SU-DHL-6 (cell line): ENCODE measurements around the gene SLC43A3.
"Not testable (repeated sequence)": the region's sequence is repeated elsewhere in the genome, so short reads cannot be mapped to it uniquely, and the experiment has no call there.

ENCODE experiments used
- H2AFZ ChIP-seq: fragments of 200-600 bp; sonication (generic); 2 replicates; pipeline ENCODE4 v1.6.1; 2014; ENCODE audit warnings: low read depth, mild to moderate bottlenecking, moderate library complexity, mixed read lengths, antibody characterized with exemption, low read length; ENCODE audit not compliant: severe bottlenecking
- H3F3A ChIP-seq: fragments of 200-600 bp; shearing (Covaris generic); 2 replicates; pipeline ENCODE4 v1.6.0; 2016; ENCODE audit warnings: antibody characterized with exemption, mild to moderate bottlenecking; ENCODE audit not compliant: insufficient read depth
- H3K27ac ChIP-seq: fragments of 200-600 bp; sonication (generic); 2 replicates; pipeline ENCODE4 v1.5.1; 2016; ENCODE audit warnings: low read depth, mild to moderate bottlenecking, low read length, moderate library complexity, mixed read lengths
- H3K27me3 ChIP-seq: fragments of 200-600 bp; sonication (generic), shearing (Covaris generic); 2 replicates; pipeline ENCODE4 v1.6.0; 2014; ENCODE audit warnings: mild to moderate bottlenecking, low read length
- H3K36me3 ChIP-seq: fragments of 200-600 bp; sonication (generic); 2 replicates; pipeline ENCODE4 v1.6.1; 2014; ENCODE audit warnings: mild to moderate bottlenecking, low read length, mixed read lengths
- H3K4me2 ChIP-seq: fragments of 300-600, 200-600 bp; shearing (Covaris generic), sonication (generic); 2 replicates; pipeline ENCODE4 v1.6.0; 2014; ENCODE audit warnings: low read length, low read depth, mild to moderate bottlenecking; ENCODE audit not compliant: poor library complexity, severe bottlenecking
- H3K4me3 ChIP-seq: fragments of 200-600 bp; sonication (generic); 2 replicates; pipeline ENCODE4 v1.5.1; 2014; ENCODE audit warnings: antibody characterized with exemption, low read length, mild to moderate bottlenecking, mixed read lengths; ENCODE audit not compliant: insufficient read depth, poor library complexity, severe bottlenecking
- H3K79me2 ChIP-seq: fragments of 200-600 bp; sonication (generic); 2 replicates; pipeline ENCODE4 v1.6.1; 2014; ENCODE audit warnings: mild to moderate bottlenecking, low read length, moderate library complexity; ENCODE audit not compliant: insufficient read depth
- H3K9ac ChIP-seq: fragments of 200-600 bp; sonication (generic); 2 replicates; pipeline ENCODE4 v1.7.0; 2014; ENCODE audit warnings: mild to moderate bottlenecking, low read length
- H3K9me2 ChIP-seq: fragments of 200-600 bp; sonication (generic); replicated peaks from 2 replicates; pipeline ENCODE4 v1.6.1; 2014; ENCODE audit warnings: low read length; ENCODE audit not compliant: insufficient read depth
- H3K9me3 ChIP-seq: fragments of 200-600 bp; sonication (generic); 2 replicates; pipeline ENCODE4 v1.6.1; 2014; ENCODE audit warnings: low read length, mixed read lengths; ENCODE audit not compliant: insufficient read depth
- H4K20me1 ChIP-seq: fragments of 200-600 bp; sonication (generic); 2 replicates; pipeline ENCODE4 v1.6.1; 2014; ENCODE audit warnings: low read depth, mild to moderate bottlenecking, antibody characterized with exemption, low read length, moderate library complexity, mixed read lengths
- CTCF ChIP-seq: fragments of 200-600 bp; sonication (generic); IDR thresholded peaks from one replicate; pipeline ENCODE4 v1.5.1; 2017; ENCODE audit warnings: antibody characterized with exemption, mild to moderate bottlenecking, low read length, moderate library complexity; ENCODE audit not compliant: insufficient read depth, poor library complexity, severe bottlenecking
- EZH2phosphoT487 ChIP-seq: fragments of 200-600 bp; sonication (generic), shearing (Covaris generic); conservative IDR thresholded peaks from 2 replicates; pipeline ENCODE4 v1.6.1; 2018; ENCODE audit warnings: mild to moderate bottlenecking, antibody characterized with exemption, low read length, moderate library complexity, mixed read lengths

SLC43A3 gene

DNA sequence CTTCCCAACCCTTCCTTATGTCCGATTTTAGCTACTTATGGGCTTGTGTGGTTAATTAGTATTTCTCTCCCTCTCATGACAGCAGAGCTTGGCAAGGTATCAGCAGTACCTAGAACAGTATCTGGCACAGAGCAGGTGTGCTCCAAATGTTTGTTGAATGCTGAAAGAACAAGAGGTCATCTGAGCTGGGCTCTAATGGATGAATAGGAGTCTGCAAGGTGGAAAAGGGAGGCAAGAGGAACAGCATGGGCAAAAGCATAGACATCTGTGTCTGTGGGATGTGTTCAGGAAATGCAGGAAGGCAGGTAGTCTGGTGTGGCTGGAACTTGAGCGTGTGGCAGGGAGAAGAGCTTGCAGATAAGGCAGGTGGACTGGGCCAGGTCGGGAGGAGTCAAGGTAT, 65.0 kb downstream of the SLC43A3 start:
- no peaks in the 10 kb centered on the region for H3K79me2 ChIP-seq
- H3K9ac ChIP-seq = no peak overlapping the region
- H3K27ac ChIP-seq = no peak overlapping the region
- H3K9me2 ChIP-seq = no peaks in the 10 kb centered on the region
- no peaks in the 10 kb centered on the region for H3F3A ChIP-seq
- no peak overlapping the region for H3K4me2 ChIP-seq
- TF ChIP-seq EZH2phosphoT487 = no peak
- no peaks in the 10 kb centered on the region for H3K27me3 ChIP-seq
- H3K4me3 ChIP-seq = no peak overlapping the region
- H3K36me3 ChIP-seq = no peaks in the 10 kb centered on the region
- H3K9me3 ChIP-seq = no peaks in the 10 kb centered on the region
- no peak overlapping the region for H2AFZ ChIP-seq
- H4K20me1 ChIP-seq = no peaks in the 10 kb centered on the region

DNA sequence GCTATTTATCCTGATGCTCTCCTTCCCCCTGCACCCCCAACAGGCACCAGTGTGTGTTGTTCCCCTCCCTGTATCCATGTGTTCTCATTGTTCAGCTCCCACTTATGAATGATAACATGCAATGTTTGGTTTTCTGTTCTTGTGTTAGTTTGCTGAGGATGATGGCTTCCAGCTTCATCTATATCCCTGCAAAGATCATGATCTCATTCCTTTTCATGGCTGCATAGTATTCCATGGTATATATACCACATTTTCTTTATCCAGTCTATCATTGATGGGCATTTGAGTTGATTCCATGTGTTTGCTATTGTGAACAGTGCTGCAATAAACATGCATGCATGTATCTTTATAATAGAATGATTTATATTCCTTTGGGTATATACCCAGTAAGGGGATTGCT, 65.5 kb downstream of the SLC43A3 start:
- not testable (repeated sequence) for H3K27me3 ChIP-seq, H3K27ac ChIP-seq, H4K20me1 ChIP-seq, H2AFZ ChIP-seq, H3K79me2 ChIP-seq, H3K9ac ChIP-seq, H3K4me3 ChIP-seq, H3K9me2 ChIP-seq, H3K36me3 ChIP-seq, H3F3A ChIP-seq, H3K4me2 ChIP-seq, H3K9me3 ChIP-seq

DNA sequence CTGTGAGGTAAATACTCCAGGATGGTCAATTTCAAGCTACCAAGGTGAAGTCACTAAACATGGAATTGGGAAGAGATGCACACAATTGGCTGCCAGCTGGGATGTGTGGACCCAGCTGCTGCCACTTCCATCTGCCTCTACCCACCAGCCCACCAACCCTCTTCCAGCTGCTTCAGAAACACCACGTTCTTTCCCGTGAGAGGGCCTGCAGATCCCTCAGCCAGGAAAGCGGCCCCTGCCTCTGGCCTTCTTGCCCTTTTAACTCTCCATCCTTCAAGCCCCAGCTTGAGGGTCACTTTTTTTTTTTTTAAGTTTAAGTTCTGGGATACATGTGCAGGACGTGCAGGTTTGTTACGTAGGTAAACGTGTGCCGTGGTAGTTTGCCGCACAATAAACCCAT, 65.9 kb downstream of the SLC43A3 start:
- no peaks in the 10 kb centered on the region for H3K9me3 ChIP-seq
- no peak overlapping the region for H3K9ac ChIP-seq
- H3K27me3 ChIP-seq = no peaks in the 10 kb centered on the region
- no peaks in the 10 kb centered on the region for H3K9me2 ChIP-seq
- no peaks in the 10 kb centered on the region for H4K20me1 ChIP-seq
- no peaks in the 10 kb centered on the region for H3K79me2 ChIP-seq
- H3K27ac ChIP-seq = no peak overlapping the region
- no peak overlapping the region for H2AFZ ChIP-seq
- H3K4me3 ChIP-seq = no peak overlapping the region
- TF ChIP-seq CTCF (no peak), EZH2phosphoT487 (no peak)
- H3K36me3 ChIP-seq = no peaks in the 10 kb centered on the region
- H3F3A ChIP-seq = no peaks in the 10 kb centered on the region
- no peak overlapping the region for H3K4me2 ChIP-seq

DNA sequence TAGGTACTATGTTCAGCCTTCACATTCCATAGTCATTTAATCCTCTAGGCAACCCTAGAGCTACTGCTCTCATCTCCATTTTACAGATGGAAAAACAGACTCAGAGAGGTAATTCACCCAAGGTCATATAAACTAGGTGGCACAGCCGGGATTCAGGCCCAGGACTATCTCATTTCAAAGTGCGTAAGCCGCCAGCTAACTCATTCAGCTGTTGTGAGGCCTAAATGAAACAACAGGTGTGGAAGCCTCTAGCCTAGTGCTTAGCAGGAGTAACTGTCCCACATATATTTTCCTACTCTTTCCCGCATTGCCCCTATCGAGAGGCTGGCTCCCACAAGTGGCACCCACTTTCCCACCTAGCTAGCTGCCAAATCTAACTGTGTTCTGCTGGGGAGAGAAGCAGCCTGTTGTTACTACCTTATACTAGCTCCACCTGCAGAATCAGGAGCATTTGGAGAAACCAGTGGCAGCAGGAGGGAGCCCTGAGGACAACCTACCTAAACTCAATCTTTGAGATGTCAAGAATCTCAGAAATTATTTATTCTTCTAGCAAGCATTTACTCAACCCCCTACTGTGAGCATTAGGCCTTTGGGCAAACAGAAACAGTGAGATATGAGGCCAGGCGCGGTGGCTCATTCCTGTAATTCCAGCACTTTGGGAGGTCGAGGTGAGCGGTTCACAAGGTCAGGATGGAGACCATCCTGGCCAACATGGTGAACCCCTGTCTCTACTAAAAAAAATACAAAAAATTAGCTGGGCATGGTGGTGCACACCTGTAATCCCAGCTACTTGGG, 66.8 kb downstream of the SLC43A3 start:
- Histone ChIP-seq H3K9me3 (no peaks in the 10 kb centered on the region), H3K9ac (no peak overlapping the region), H3K27ac (no peak overlapping the region), H3F3A (no peaks in the 10 kb centered on the region), H3K9me2 (no peaks in the 10 kb centered on the region), H3K79me2 (no peaks in the 10 kb centered on the region), H4K20me1 (no peaks in the 10 kb centered on the region), H3K4me3 (no peak overlapping the region), H2AFZ (no peak overlapping the region), H3K36me3 (no peaks in the 10 kb centered on the region), H3K27me3 (no peaks in the 10 kb centered on the region), H3K4me2 (no peak overlapping the region)
- no peak for TF ChIP-seq CTCF
- TF ChIP-seq EZH2phosphoT487 = no peak
